Effector memory CD8-positive, alpha-beta T cell (primary cell): ENCODE measurements around the gene JSRP1.

Experiments used
- ATAC-seq: fragments of 150-1000 bp; cut with Tn5 transposase; replicated peaks from 2 replicates; pipeline ENCODE4 v1.10.0; 2021; ENCODE audit warnings: mild to moderate bottlenecking, moderate library complexity
- DNase-seq, 3 experiments: peaks; one replicate each; pipeline ENCODE4 v3.0.0; 2021
- H3K27ac Mint-ChIP-seq, 2 donors: one replicate each; pipeline ENCODE4 v1.8.0; 2022; ENCODE audit warnings: mild to moderate bottlenecking in 2 of 2, mixed read lengths in 2 of 2, moderate library complexity in 2 of 2
- H3K27me3 Mint-ChIP-seq, 2 donors: one replicate each; pipeline ENCODE4 v1.8.0; 2022; ENCODE audit warnings: mixed read lengths in 2 of 2
- H3K36me3 Mint-ChIP-seq: one replicate; pipeline ENCODE4 v1.8.0; 2022; ENCODE audit warnings: mild to moderate bottlenecking, moderate library complexity, mixed read lengths; ENCODE audit not compliant: insufficient read depth
- H3K4me1 Mint-ChIP-seq, 2 donors: one replicate each; pipeline ENCODE4 v1.8.0; 2022; ENCODE audit warnings: low read depth in 2 of 2, mixed read lengths in 2 of 2
- H3K4me3 Mint-ChIP-seq, 2 donors: one replicate each; pipeline ENCODE4 v1.8.0; 2022; ENCODE audit warnings: mild to moderate bottlenecking in 2 of 2, mixed read lengths in 2 of 2, moderate library complexity in 2 of 2
- H3K9me3 Mint-ChIP-seq, 2 donors: one replicate each; pipeline ENCODE4 v1.8.0; 2022; ENCODE audit warnings: mixed read lengths in 2 of 2

JSRP1 gene

GRCh38 chr19:2243274-2244124 is 12.7 kb downstream of the JSRP1 start:
- Mint-ChIP-seq H3K27me3 (no peaks in the 10 kb centered on the region), H3K4me1 (peaks cover 37 to 43% of the 10 kb centered on the region in 2 donors), H3K27ac (no peak overlapping the region), H3K4me3 (peak overlapping the region in 1 of 2 donors; percentile 25), H3K9me3 (no peaks in the 10 kb centered on the region), H3K36me3 (peaks cover 63% of the 10 kb centered on the region)
- ATAC-seq (no peak), DNase-seq (no peak)

- peak overlapping the region; percentile 83 to 88 for H3K27ac Mint-ChIP-seq
- no peaks in the 10 kb centered on the region for H3K9me3 Mint-ChIP-seq
- H3K4me1 Mint-ChIP-seq = peaks cover 44 to 49% of the 10 kb centered on the region in 2 donors
- H3K4me3 Mint-ChIP-seq = peak overlapping the region; percentile 90 to 96
- DNase-seq = no peak
- H3K36me3 Mint-ChIP-seq = peaks cover 65% of the 10 kb centered on the region
- no peak for ATAC-seq
- H3K27me3 Mint-ChIP-seq = no peaks in the 10 kb centered on the region
Observed at GRCh38 chr19:2242816-2243215, 13.4 kb downstream of the JSRP1 start.

GRCh38 chr19:2242092-2242537 is 14.1 kb downstream of the JSRP1 start:
- H3K27ac Mint-ChIP-seq = peak overlapping the region; percentile 83 to 88
- H3K4me3 Mint-ChIP-seq = peak overlapping the region; percentile 90 to 96
- peaks cover 50 to 55% of the 10 kb centered on the region in 2 donors for H3K4me1 Mint-ChIP-seq
- ATAC-seq (no peak), DNase-seq (no peak)
- peaks cover 67% of the 10 kb centered on the region for H3K36me3 Mint-ChIP-seq
- no peaks in the 10 kb centered on the region for H3K9me3 Mint-ChIP-seq
- H3K27me3 Mint-ChIP-seq = no peaks in the 10 kb centered on the region

- Mint-ChIP-seq H3K4me3 (peak overlapping the region; percentile 90 to 96), H3K27me3 (no peaks in the 10 kb centered on the region), H3K27ac (peak overlapping the region; percentile 98 to 100), H3K9me3 (no peaks in the 10 kb centered on the region), H3K4me1 (peaks cover 53 to 61% of the 10 kb centered on the region in 2 donors), H3K36me3 (peaks cover 70% of the 10 kb centered on the region)
- ATAC-seq (no peak), DNase-seq (no peak)
Observed at GRCh38 chr19:2240881-2241760, 15.1 kb downstream of the JSRP1 start.

GRCh38 chr19:2239771-2240770 is 16.1 kb downstream of the JSRP1 start:
- no peak for DNase-seq
- Mint-ChIP-seq H3K9me3 (no peaks in the 10 kb centered on the region), H3K4me3 (peak overlapping the region; percentile 90 to 96), H3K4me1 (peaks cover 58 to 63% of the 10 kb centered on the region in 2 donors), H3K36me3 (peaks cover 66% of the 10 kb centered on the region), H3K27ac (peak overlapping the region; percentile 98 to 100), H3K27me3 (no peaks in the 10 kb centered on the region)
- peak; percentile 7 for ATAC-seq

GRCh38 chr19:2239173-2239572 is 17.0 kb downstream of the JSRP1 start:
- peaks cover 67 to 70% of the 10 kb centered on the region in 2 donors for H3K4me1 Mint-ChIP-seq
- H3K36me3 Mint-ChIP-seq = peaks cover 59% of the 10 kb centered on the region
- no peaks in the 10 kb centered on the region for H3K9me3 Mint-ChIP-seq
- H3K27me3 Mint-ChIP-seq = no peaks in the 10 kb centered on the region
- H3K4me3 Mint-ChIP-seq = peak overlapping the region; percentile 90 to 96
- no peak for ATAC-seq
- no peak for DNase-seq
- H3K27ac Mint-ChIP-seq = peak overlapping the region; percentile 98 to 100

- H3K9me3 Mint-ChIP-seq = no peaks in the 10 kb centered on the region
- H3K27ac Mint-ChIP-seq = peak overlapping the region; percentile 98 to 100
- H3K4me3 Mint-ChIP-seq = peak overlapping the region; percentile 90 to 96
- H3K36me3 Mint-ChIP-seq = peaks cover 51% of the 10 kb centered on the region
- DNase-seq = no peak
- no peak for ATAC-seq
- H3K27me3 Mint-ChIP-seq = no peaks in the 10 kb centered on the region
- H3K4me1 Mint-ChIP-seq = peaks cover 69 to 73% of the 10 kb centered on the region in 2 donors
Observed at GRCh38 chr19:2237869-2238153, 18.4 kb downstream of the JSRP1 start.

GRCh38 chr19:2237051-2237868 is 19.0 kb downstream of the JSRP1 start:
- Mint-ChIP-seq H3K9me3 (no peaks in the 10 kb centered on the region), H3K27ac (peak overlapping the region; percentile 98 to 100), H3K27me3 (no peaks in the 10 kb centered on the region), H3K4me1 (peaks cover 64 to 68% of the 10 kb centered on the region in 2 donors), H3K36me3 (peaks cover 51% of the 10 kb centered on the region), H3K4me3 (peak overlapping the region; percentile 90 to 96)
- no peak for ATAC-seq
- DNase-seq = no peak

- Mint-ChIP-seq H3K36me3 (peaks cover 53% of the 10 kb centered on the region), H3K27ac (peak within 1 kb of the TSS; percentile 98 to 100), H3K4me3 (peak within 1 kb of the TSS; percentile 90 to 96), H3K9me3 (no peaks in the 10 kb centered on the region), H3K27me3 (no peaks in the 10 kb centered on the region), H3K4me1 (peaks cover 58 to 64% of the 10 kb centered on the region in 2 donors)
- DNase-seq (peak; percentile 96 to 100 (median 100)), ATAC-seq (peak; percentile 76)
Observed at GRCh38 chr19:2236314-2237050, 19.7 kb downstream of the JSRP1 start, which contains the start of the genes PLEKHJ1 and SF3A2. PLEKHJ1 (minus strand) TSS chr19:2236329; CDS start chr19:2236248, 81 bp downstream. SF3A2 (plus strand) TSS chr19:2236824; CDS start chr19:2243419, 6,595 bp downstream.

- H3K4me1 Mint-ChIP-seq = peaks cover 53 to 59% of the 10 kb centered on the region in 2 donors
- no peak for ATAC-seq
- H3K36me3 Mint-ChIP-seq = peaks cover 53% of the 10 kb centered on the region
Observed at GRCh38 chr19:2236064-2236313, 20.2 kb downstream of the JSRP1 start.

GRCh38 chr19:2235381-2236063 is 20.7 kb downstream of the JSRP1 start:
- Mint-ChIP-seq H3K9me3 (no peaks in the 10 kb centered on the region), H3K27me3 (no peaks in the 10 kb centered on the region), H3K27ac (peak overlapping the region; percentile 91 to 98), H3K36me3 (peaks cover 53% of the 10 kb centered on the region), H3K4me1 (peaks cover 49 to 56% of the 10 kb centered on the region in 2 donors), H3K4me3 (peak overlapping the region; percentile 90 to 96)
- ATAC-seq = no peak
- DNase-seq = no peak

More at GRCh38 chr19:2236064-2236313, 20.2 kb downstream of the JSRP1 start:
- H3K9me3 Mint-ChIP-seq = no peaks in the 10 kb centered on the region
- H3K27me3 Mint-ChIP-seq = no peaks in the 10 kb centered on the region
- peak overlapping the region; percentile 90 to 96 for H3K4me3 Mint-ChIP-seq
- DNase-seq = no peak
- peak overlapping the region; percentile 98 to 100 for H3K27ac Mint-ChIP-seq
